ENCODE measurements around the gene FOLH1.
"Not testable (repeated sequence)": the region's sequence is repeated elsewhere in the genome, so short reads cannot be mapped to it uniquely, and the experiment has no call there.

FOLH1 gene

DNA sequence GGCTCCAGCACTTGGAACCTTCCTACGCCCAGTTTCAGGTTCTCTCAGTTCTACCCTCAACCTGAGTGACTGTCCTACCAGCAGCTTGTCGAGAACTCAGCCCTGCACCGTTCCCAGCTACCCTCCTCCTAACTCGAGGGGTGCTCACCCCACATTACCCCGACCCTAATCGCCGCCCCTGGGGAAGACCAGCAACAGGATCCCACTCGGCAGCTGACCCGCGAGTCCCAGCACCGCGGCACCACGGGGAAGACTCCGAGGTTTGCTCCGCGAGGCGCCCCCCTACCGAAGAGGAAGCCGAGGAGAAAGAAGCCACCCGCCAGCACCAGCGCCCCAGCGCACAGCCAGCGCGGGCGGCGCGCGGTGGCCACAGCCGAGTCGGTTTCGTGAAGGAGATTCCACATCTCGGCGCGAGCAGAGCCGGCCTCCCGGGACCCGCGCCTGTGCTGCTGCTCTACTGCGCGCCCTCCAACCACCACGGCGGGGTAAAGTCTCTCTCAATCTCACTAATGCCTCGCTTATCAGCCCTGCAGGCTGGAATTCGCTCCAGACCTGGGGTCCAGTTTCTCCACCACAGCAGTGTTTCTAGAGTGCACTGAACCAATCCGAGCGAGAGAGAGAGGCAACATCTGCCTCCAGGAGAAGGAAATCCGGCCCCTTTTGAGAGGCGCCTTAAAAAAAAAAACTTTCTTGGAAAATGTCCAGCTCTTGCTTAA lies at the start of gene FOLH1:
FOLH1 (minus strand) TSS at position 597 of the 716 bp plus-strand sequence; CDS start at position 404, 193 bp downstream.
- no peak for DNase-seq

DNA sequence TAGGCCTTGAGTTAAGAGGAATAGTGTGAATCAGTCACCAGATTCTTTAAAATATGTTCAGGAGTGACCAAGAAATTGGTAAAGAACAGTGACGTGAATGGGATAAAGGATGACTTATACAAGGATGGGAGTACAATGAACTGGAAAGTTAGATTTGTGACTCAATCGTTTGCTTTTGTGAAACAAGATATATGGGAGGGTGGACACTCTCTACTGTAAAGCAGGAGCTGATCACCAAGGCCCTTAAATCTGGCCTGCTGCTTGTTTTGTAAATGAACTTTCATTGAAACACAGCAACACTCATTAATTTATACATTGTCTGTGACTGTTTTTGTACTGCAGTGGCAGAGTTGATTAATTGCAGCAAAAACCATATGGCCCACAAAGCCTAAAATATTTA lies 46.7 kb upstream of the FOLH1 start:
- not testable (repeated sequence) for DNase-seq

DNA sequence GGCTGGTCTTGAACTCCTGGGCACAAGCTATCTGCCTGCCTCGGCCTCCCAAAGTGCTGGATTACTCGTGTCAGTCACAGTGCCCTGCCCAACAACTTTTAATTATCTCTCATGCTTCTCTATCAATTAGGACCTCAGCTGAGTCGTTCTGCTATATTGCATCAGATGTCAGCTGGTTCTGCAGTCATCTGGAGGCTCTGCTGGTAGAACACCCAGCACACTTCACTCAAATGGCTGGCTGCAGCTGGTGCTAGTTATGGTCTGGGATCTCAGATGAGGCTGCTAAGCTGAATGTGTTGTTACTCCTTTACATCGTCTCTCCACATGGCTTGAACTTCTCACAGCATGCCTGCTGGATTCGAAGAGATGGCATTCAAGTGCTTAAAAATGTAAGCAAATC lies 42.8 kb upstream of the FOLH1 start:
- DNase-seq, result not testable (repeated sequence)

DNA sequence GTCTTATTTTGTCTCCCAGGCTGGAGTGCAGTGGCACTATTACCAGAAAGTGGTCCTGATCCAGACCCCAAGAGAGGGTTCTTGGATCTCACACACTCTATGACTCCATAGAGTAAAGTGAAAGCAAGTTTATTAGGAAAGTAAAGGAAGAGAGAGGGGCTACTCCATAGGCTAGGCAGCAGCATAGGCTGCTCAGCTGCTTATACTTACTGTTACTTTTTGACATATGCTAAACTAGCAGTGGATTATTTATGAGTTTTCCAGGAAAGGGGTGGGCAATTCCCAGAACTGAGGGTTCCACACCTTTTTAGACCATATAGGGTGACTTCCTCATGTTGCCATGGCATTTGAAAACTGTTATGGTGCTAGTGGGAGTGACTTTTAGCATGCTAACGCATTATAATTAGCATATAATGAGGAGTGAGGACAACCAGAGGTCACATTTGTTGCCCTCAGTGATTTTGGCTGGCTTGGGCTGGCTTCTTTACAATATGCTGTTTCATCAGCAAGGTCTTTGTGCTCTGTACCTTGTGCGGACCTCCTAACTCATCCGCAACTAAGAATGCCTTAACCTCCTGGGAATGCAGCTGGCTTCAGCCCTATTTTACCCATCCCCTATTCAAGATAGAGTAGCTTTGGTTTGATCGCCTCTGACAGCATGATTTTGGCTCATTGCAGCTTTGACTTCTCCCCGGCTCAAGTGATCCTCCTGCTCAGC lies 42.2 kb upstream of the FOLH1 start:
- not testable (repeated sequence) for DNase-seq

DNA sequence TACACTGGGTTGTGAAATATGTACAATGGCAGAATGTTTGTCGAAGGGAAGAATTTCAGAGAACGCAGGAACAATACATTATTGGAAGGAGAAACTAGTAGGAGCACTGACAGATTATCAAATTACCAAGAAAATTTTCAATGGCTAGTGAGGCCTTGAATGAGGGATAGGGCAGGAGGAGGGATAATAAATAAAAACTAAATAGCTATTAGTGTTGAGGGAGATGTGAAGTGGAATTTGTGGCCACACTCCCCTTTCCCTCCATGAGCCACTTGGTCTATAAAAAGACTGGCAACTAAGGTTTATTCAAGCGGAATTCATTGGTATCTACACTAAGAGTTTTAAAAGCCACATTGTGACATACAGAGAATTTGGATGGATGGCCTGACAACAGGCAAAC lies 41.0 kb upstream of the FOLH1 start:
- DNase-seq, result not testable (repeated sequence)

DNA sequence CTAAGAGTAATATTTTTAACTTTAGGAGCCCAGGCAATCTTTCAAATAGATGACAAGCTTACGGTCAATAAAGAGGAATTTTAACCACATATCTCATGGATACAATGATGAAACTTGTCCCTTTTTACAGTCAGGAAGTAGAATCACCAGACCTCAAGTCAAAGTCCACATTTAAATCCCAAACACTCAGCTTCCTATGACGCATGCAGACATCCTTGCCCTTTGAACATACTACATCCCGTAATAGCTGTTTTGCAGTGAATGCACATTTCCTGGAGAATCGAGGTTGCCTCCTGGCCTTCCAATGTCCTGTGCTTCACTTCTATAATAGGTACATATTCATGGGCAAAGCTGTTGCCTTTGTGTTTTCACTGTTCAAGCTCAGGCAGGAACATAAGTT lies 25.3 kb upstream of the FOLH1 start:
- not testable (repeated sequence) for DNase-seq

DNA sequence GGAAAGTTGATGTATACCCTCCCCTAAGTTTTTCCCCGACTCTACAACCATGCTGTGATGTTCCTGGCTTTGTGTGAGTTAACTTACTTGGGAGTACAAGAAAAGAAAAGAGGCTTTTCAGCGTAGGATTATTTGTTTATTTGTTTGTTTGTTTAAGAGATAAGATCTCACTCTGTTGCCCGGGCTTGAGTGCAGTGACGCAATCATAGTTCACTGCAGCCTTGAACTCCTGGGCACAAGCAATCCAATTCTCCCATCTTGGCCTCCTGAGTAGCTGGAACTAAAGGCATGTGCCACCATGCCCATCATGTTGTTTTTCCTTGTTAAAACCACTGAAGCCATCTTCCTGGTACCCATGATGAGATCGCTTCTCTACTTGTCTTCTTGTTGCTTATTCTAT lies 24.6 kb upstream of the FOLH1 start:
- DNase-seq, result not testable (repeated sequence)

DNA sequence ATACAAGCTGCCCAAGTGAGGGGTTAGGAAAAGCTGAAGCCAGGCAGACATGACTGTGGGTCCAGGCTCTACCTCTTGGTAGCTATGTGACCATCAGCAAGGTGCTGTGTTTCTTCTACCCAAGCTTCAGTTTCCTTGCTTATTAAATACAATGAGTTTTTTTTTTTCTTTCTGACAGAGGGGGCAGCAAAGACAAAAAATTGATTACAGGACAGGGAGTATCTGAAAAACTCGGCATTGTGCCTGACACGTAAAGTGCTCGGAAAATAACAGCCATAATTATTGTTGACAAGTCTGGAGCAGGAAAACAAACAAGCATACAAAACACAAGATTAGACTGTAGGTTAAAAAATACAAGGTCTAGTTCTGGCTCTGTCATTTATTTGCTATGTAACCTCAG lies 23.3 kb upstream of the FOLH1 start:
- DNase-seq, result not testable (repeated sequence)

DNA sequence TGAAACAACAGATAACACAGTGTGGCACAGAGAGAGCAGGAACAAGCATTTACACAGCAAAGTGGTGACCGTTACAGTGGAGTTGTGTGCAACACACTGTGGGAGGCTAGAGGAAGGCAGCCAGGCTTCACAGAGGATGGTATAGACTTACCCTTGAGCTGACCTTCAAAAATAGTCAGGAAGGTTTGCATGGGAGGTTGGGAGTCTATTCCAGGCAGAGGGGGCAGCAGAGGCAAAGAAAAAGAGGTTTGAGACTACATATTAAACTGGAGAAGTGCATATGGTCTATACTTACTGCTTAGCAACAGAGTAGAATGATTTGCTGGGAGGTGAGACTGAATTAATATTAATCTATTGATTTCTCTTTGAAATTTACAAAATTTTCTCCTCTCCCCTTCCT lies 22.1 kb upstream of the FOLH1 start:
- DNase-seq, result not testable (repeated sequence)

DNA sequence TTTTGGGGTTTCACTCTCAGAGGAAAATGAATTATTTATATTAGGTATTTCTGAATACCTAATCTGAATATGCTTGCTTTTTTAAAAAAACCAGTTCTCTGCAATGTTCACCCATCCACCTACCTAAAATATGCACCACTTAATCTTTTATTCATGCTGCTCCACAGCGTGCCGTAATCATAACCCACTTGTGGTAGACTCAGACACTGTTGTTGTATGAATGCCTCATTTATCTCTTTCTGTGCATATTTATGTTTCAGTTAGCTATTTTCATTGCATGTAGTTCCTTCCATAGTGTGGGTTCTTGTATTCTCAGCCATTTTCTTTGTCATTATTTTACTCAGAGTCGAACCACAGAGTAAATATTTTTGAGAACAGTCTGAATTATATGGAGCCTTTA lies 21.6 kb upstream of the FOLH1 start:
- DNase-seq, result not testable (repeated sequence)

DNA sequence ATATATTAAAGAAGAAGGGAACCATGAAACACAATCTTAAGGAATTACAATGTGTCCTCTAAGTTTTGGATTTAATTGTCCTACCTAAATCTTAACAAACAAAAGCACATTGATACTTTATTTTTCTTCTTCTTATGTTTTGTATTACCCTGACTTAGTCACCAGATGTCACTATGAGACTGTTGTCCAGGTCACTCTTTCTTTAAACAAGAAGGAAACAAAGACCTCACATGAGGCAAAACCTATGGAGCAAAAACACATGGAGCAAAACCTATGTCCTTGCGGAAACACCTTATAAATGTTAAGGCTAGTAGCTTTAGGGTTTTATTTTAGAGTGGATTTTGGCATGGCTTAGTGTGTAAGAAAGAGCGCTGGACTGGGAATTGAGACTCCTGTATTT lies 20.7 kb upstream of the FOLH1 start:
- not testable (repeated sequence) for DNase-seq

DNA sequence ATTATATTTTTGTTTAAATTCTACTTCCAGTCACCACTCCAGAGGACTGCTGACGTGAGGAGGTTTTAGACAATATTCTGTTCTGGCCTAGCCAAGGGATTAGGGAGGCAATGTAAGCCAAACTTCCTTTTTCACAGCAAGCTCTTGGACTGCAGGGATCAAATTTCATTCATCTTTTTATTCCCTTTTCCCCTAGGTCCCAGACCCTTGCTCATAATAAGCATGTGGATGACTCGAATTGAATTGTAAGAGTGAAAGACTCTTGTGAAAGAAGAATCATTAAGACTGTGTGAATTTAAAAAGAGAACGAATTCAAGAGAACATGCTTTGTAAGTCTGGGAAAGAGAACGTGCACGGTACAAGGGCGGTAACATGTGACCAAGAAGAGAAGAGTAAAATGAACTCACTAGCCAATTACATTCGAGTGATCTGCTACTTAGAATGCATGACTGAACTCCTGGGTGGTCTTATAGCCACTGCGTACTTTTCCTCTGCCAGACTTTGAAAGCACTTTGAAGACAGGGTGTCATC lies 16.9 kb upstream of the FOLH1 start:
- not testable (repeated sequence) for DNase-seq

DNA sequence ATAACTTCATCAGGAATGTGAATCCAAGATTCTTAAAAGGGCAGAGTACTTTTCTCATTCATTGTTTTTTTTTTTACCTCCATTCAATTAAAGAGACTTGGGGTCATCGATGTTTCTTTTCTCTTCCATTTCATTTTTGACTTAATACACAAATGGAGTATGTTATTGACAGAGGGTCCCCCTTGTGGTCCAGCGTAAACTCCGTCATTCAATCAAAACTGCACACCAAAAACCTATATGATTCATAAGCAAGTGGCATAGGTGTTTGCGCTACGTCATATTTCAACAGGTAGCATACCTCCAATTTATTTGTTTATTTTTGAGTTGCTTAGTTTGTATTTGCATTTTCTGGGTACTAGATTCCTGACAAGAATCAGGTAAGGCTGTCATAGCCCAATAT lies 12.7 kb upstream of the FOLH1 start:
- DNase-seq, result no peak

DNA sequence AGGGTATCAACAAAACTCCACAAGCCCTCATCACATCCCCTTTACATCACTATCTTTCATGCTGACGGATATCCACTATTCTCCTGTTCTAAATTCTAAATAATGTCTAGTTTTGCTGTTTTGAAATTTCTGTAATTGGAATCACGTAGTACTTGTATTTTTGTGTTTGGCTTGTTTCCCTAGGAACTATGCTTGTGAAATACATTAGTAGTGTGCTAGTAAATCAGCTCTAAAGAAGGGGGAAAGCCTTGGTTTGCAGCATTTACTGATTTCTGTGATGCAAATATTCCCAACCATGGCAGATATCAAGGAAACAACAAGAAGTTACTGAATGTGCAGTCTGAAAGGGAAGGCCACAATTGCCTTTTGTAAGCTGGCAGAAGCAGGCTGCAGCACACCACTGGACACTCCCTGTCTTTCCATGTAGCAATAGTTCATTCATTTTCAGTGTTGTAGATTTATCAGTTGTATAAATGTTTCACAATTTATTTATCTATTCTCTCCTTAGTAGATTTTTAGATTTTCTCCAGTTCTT lies 4.7 kb upstream of the FOLH1 start:
- DNase-seq, result no peak

DNA sequence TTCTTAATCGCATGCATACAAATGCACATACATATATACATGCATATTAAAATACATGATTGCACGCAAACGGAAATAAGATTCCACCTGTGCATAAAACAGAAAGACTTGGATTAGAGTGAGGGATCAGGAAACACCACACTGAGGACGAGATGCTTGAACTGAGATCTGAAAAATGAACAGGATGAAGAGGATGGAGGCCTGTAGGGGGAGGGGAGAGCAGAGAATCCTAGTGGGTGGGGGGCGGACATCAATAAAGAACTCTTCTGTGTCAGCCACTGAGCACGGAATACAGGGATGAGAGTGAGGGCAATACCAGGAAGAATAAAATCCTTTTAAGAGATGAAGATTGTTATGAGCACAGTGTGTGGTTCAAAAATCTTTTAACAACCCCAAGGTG lies 1.4 kb downstream of the FOLH1 start:
- not testable (repeated sequence) for DNase-seq

DNA sequence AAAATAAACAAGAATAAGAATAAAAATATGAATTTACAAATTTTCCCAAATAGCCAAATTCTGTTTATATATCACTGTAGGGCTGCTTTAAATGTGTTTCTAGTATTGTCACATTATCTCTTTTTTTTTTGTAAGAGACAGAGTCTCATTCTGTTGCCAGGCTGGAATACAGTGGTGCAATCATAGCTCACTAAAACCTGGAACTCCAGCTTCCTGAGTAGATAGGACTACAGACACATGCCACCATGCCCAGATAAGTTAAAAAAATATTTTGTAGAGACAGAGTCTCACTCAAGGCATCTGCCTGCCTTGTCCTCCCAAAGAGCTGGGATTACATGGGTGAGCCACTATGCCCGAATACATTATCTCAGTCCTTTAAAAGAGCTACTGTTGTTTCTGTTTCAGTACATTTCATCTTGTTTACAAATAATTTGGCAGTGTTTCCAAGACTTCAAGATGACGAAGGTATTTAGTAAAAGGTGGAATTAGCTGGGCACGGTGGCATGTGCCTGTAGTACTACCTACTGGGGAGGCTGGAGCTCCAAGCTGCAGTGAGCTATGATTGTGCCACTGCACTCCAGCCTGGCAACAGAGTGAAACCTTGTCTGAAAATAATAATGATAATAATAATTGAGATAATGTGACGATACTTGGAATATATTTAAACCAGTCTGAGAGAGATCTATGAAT lies 6.0 kb downstream of the FOLH1 start:
- DNase-seq, result no peak

DNA sequence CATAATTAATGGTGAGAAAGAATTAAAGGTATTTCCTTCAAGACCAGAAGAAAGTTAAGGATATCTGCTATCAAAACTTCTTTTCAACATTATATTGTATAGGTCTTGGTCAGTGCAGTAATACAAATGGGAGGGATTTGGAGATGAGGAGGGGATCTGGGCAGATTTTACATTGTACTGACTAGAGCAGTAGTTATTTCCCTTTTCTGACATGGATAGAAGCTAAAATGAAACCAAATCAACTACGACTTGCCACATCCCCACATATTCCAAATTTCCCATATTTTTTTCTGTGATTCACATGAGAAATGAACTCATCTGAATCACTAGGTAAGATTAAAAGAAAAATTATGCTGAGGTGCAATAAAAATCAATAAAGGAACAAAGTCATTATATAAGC lies 11.6 kb downstream of the FOLH1 start:
- not testable (repeated sequence) for DNase-seq

DNA sequence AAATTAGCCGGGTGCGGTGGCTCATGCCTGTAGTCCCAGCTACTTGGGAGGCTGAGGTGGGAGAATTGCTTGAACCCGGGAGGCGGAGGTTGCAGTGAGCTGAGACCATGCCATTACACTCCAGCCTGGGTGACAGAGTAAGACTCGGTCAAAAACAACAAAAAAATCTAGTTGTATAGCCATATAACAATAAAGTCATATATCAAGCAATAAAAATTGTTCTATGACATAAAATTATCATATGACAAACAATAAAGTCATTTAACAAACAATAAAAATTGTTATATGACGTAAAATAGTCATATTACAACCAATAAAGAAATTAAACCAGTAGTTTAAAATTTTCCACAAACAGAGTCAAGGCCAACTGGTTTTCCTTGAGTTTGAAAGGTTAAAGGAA lies 12.4 kb downstream of the FOLH1 start:
- not testable (repeated sequence) for DNase-seq

DNA sequence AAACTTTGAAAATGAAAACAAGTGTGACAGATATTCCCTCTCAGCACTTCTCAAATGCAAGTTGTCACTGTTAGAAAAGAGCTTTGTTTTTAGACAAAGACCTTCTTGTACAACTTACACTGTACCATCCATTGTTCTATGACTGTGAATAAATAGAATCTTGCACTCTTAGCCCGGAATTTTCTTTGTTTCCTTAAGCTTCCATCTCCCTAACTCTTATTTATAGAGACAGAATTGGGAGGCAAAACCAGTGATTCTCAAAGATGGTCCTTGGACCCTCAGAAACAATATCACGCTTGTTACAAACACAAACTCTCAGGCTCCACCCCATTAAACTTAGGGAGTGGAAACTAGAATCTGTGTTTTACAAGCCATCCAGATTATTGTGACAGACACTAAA lies 18.1 kb downstream of the FOLH1 start:
- not testable (repeated sequence) for DNase-seq

DNA sequence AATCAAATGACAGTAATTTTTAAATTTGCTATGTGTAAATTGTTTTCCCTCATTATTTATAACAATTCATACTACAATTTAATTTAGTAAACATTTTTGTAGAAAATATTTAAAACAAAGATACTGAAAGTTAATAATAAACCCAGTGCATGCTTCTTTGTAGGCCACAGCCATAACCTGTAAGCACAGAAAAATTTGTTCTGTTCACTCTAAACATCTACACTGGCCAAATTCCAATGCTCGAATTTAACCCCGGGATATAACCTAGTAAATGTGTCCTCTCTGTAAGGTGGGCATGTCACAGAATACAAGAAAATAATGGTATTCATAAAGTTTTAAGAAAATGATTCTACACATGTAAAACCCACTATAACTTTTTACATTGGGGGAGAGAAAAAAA lies 22.2 kb downstream of the FOLH1 start:
- DNase-seq, result not testable (repeated sequence)

DNA sequence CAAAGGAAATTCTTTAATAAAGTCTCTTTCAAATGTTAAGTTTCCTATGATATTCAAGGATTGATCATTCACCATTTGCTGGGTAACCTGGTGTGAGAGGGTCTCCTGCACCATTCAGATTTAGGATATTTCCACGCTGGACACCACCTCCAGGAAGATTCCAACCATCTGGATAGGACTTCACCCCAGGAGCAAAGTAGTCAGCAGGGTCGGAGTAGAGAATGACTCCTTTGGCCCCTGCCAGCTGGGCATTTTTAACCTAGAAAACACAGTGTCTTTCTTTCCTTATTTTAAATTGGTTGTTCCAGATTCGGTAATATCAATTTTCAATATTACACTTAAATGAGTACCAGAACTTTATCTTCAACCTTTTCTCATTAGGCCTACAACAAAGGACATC lies 22.8 kb downstream of the FOLH1 start:
- DNase-seq, result not testable (repeated sequence)

DNA sequence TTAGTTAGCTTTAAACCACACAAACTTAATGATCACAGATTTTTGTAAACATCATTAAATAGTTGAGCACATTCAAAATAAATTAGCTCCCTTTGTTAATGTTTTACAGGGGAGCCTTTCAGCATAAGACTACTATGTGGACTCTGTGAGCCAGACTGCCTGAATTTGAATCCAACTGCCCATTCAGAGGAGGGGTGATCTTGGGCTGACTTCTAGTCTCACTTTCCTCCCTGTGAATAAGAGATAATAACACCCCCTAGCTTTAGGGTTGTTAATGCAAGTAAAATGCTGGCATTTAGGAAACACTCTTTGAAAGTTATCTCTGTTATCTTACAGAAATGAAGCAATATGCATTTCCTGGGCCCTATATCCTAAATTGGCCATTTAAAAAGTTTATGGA lies 23.6 kb downstream of the FOLH1 start:
- DNase-seq, result not testable (repeated sequence)

DNA sequence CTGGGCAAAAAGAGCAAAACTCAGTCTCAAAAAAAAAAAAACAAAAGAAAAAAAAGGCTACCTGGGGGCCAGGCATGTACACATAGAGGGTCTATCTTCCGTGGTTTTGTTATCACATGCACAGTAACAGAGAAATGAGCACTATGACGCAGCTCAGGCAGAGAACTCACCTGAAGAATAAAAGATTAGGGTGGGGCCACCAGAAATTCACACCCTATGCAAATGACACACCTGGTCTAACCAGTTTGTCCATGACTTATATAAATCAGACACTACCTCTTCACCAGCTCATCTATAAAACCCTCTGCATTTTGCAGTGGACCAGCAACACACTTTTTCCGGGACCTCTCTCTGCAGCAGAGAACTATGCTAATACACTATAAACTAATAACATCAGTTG lies 30.5 kb downstream of the FOLH1 start:
- DNase-seq, result not testable (repeated sequence)
